GM21528 (cell line): ENCODE results near the gene NOTCH4.
"Not testable (repeated sequence)": the region's sequence is repeated elsewhere in the genome, so short reads cannot be mapped to it uniquely, and the experiment has no call there.

Source experiments
- ATAC-seq: cut with Tn5 transposase; IDR thresholded peaks from one replicate; pipeline ENCODE4 v1.9.1; 2021; ENCODE audit warnings: mild to moderate bottlenecking, moderate library complexity; ENCODE audit not compliant: unreplicated experiment, low FRiP score

The NOTCH4 gene

DNA sequence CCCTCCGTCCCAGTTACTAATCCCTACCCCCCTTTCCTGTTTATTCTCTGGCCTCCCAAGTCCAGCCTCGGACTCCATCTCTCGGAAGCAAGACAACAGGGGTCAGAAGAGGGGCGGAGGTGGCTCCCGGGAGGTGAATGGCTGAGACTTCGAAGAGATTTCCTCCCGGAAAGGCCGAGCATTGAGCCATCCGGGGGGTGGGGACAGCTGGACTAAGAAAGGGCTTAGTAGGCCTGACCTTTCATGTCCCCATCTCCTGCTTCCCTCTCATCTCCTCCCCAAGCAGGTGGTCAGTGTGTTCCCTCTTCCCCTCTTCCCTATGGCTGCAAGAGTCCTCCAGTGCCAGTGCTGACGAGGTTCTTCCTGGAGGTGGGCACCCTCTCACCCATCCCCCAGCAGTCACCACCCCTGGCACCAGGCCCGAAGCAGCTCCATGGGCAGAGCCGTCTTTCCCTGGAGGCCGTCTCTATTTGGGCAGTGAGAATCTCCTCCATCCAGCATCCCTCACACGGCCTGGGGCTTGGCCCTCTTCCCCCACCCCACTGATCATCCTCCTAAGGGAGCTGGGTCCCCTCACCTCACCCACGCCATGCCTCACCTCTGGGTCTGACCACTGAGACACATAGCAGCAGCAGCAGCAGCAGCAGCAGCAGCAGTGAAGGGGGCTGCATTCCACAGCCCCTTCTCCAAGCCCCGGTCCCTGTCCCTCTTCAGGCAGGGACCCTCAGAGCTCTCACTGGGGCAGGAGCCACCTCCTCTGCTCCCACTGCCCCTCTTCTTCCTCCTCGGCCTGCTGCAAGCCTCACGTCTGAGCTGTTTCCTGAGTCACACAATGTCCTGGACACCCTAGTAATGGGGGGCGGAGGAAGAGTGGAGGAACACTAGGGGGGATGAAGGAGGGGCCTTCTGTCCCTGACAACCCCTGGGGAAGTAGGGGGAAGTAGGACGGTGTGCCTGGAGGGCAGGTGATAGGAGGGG, at the start of gene NOTCH4:
TSS of gene NOTCH4 (minus strand) at position 810 of the 978 bp plus-strand sequence. CDS start at position 671, 139 bp downstream.
- no peak for ATAC-seq

DNA sequence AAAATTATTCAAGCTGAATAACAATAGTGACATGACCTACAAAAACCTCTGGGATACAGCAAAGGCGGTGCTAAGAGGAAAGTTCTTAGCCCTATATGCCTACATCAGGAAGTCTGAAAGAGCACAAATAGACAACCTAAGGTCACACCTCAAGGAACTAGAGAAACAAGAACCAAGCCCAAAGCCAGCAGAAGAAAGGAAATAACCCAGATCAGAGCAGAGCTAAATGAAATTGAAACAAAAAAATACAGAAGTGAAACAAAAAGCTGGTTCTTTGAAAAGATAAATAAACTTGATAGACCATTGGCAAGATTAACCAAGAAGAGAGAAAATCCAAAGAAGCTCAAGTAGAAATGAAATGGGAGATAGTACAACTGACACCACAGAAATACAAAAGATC, 47.6 kb upstream of the NOTCH4 start:
- ATAC-seq, result no peak

DNA sequence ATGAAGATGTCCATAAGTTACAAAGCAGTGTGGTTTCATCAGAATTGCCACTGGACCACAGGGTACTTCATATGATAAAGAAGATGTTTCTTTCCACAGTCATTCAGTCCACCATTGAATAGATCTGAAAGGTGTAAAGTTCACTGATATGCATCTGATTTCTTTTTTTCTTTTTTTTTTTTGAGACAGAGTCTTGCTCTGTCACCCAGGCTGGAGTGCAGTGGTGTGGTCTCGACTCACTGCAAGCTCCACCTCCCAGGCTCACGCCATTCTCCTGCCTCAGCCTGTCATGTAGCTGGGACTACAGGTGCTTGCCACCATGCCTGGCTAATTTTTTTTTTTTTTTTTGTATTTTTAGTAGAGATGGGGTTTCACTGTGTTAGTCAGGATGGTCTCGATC, 44.6 kb upstream of the NOTCH4 start:
- ATAC-seq, result not testable (repeated sequence)

DNA sequence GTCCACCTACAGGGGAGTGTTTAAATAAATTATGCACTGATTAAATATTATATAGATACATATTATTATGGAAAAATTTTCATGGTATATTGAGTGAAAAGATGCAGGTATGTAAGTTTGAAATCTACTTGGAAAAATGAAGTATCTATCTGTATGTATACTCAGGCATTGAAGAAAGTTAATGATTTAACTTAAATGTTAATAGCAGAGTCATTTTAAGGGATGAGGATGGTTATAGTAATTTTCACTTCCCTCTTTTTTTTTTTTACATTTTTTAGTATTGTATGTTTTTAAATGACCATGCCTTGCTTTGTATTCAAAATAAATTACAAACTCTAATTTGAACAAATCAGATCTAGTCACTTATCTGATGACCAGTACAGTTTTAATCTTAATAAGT, 43.2 kb upstream of the NOTCH4 start:
- no peak for ATAC-seq

DNA sequence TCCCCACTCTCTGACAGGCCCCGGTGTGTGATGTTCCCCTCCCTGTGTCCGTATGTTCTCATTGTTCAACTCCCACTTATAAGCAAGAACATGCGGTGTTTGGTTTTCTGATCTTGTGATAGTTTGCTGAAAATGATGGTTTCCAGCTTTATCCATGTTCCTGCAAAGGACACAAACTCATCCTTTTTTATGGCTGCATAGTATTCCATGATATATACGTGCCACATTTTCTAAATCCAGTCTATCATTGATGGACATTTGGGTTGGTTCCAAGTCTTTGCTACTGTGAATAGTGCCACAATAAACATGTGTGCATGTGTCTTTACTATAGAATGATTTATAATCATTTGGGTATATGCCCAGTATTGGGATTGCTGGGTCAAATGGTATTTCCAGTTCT, 33.4 kb upstream of the NOTCH4 start:
- ATAC-seq, result not testable (repeated sequence)

DNA sequence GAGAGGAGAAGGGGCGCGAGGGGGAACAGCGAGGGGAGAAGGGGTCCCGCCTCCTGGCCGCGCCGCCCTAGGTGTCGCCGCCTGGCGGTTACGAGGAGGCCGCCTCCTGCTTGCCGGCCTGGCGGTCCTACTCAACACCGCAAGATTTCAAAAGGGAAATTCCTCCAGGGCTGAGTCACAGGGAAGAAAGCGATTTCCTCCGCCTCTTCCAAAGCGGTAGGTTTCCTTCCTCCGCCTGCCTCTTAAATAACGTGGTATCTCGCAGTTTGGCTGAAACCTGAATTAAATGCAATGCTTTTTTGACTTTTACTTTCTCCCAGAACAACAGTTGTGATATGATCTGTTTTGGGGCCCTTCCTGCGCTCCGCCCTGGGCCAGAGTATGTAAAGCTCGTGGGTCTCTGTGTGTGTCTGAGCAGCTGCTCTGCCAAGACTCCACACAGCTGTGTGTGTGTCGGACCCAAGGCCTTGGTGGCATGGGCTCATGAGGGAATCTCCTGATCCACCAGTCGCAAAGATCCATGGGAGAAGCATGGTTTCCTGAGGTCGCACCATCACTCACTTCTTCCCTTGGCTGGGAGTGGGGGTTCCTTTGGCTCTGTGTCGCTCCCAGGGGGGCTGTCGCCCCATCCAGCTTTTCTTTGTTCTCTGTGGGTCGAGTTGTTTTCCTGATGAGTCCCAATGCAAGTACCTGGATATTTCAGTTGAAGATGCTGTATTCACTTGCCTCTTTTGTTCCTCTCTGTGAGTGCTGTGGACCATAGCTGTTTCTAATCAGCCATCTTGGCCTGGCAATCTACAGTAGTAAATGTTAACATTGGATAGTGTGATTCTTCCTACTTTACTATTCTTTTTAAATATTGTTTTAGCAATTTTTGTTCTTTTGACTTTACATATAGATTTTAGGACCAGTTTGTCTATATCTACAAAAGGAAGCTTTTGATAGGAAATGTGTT, 31.6 kb upstream of the NOTCH4 start:
- ATAC-seq, result no peak

DNA sequence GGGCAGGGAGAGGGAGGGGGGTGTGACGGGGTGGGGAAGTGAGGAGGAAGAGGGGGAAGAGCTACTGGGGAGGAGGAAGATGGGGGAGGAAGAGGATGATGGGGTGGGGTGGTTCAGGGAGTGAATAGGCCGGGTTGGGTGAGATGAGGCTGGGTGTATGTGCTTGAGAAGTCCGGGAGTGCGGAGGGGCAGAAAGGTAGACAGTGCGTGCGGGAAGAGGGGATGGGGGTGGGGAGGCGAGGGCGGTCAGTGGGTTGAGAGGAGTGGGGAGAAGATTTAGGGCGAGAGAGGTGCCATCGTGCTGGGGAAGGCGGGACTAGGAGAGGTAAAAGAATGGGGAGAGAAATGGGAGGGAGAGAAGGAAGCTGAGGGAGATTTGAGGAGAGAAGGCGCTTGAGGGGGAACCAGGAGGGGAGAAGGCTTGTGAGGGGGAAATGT, 30.9 kb upstream of the NOTCH4 start:
- ATAC-seq, result no peak

DNA sequence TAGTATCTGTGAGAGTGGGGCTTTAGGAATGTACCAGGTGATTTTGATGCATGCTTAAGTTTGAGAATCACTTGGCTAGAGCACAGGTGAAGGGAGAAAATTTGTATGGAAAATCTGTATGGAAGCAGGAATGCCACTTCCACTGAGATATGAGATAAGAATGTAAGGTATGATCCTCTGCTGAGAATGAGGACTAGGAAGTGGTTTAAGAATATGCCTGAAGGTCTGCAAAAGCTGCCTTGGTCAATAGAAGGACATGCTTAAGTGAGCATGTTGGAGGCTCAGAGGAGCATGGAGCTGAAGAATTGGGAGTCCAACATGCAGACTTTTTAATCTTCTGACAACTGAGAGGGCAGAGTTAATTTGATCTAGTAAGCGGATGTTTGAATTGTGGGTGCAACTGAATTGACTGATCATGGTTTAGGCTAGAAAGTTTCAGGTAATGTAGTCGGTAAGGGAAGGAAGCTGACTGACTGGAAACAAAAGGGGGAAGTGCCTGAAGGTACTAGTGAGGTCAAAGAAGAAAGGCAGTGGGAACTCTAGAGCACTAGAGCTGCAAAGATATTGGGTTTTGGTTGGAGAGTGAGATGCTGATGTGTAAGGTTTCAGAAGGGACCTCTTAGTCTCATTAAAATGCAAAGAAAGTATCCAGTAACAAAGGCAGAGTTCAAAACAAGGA, 28.6 kb upstream of the NOTCH4 start:
- ATAC-seq, result no peak

DNA sequence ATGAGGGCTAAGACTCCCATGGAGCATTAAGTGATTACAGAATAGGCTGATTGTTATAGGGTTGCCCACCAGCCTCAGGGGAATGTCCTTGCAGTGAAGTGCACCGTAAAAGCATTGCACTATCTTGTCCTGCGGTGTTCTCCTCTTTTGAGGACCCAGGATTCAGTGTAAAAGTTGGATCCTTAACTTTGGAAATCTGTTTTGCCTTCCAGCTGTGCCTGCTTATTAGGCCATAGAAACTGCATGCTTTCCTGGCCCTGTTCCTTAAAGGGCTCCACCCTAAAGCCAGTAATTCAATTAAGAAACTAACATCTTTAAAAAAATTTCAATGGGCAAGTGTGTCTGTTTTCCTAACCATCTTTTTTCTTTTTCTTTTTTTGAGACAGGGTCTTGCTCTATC, 25.4 kb upstream of the NOTCH4 start:
- ATAC-seq, result no peak

DNA sequence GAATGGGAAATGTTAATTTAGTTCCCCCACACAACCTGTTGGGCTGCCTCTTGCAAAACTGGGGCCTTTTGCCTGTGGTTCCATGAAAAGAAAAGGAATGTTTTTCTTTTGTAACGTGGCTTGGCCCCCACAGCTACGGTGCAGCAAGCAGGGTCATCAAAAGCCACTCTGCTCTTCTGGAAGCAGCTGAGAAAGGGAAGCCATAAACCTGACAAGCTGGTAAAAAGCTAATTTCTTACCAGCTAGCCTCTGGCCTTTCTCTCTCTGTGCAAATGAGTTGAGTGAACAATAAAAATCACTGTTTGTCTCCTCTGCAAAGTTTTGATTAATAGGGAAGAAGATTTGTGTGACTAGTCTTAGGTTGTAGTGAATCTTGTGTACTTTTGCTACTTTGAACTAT, 23.5 kb upstream of the NOTCH4 start:
- ATAC-seq, result no peak

DNA sequence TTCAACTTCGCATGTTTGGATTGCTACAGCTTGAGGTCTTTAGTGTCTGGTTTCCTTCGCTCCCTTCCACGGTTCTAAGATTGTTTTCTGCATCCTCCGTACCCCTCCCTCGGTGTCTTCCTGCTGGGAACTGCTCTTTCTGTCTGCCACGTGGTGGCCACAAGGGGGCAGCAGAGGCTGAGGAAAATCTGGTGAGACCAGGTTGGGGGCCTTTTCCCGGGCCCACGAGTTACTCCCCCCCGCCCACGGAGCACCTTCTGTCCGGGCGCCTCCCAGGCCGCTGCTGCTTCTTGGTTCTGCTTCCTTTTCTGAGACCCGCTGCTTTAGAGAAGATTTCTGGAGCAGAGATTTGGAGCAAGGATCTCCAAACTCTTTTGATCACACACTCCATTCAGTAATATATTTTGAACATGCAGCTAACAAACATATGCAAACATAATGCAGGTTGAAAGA, 21.1 kb upstream of the NOTCH4 start:
- no peak for ATAC-seq

DNA sequence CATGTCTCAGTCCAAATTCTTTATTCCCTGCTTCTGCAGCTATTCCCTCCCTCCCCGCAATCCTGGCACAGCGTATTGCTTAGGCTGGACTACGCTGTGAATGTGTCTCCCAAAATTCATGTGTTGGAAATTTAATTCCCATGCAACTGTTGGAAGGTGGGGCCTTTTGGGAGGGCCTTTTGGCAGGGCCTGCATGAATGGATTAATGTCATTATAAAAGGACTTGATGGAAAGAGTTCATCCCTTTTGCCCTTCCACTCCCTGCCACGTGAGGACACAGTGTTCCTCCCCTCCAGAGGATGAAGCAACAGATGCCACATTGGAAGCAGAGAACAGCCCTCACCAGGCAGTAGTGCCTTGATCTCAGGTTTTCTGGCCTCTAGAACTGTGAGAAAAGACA, 20.4 kb upstream of the NOTCH4 start:
- no peak for ATAC-seq

DNA sequence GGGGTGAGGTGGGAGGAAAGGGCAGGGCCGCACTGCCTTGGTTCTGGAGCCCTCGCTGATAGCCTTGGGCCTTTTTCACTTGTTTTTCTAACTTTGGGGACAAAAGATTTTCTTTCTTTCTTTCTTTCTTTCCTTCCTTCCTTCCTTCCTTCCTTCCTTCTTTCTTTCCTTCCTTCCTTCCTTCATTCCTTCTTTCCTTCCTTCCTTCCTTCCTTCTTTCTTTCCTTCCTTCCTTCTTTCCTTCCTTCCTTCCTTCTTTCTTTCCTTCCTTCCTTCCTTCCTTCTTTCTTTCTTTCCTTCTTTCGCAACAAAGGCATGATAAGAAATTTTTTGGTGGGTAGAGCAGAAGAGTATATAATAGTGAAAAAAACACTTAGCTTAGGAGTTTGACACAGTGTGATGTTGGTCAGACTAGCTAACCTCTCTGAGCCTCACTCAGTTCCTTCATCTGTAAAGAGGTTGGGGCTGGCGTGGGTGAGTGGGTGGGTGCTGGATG, 18.5 kb upstream of the NOTCH4 start:
- not testable (repeated sequence) for ATAC-seq

DNA sequence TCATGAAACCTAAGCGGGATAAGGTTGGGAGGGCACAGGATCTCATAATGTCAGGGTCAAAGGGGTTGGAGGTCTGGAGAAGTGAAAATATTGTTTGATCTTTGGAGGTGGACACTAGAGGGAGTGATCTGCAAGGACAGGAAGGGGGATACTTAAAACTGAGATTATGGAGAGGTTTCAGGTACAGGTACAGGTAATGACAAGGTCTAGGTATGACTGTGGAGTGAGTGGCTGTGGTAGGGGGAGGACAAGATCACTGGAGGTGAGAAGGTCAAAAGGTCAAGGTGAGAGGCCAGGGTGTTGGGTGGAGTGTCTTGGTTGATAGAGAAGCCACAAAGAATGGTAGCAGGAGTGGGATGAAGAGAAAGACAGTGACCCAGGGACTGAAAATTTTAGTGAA, 16.8 kb upstream of the NOTCH4 start:
- no peak for ATAC-seq

DNA sequence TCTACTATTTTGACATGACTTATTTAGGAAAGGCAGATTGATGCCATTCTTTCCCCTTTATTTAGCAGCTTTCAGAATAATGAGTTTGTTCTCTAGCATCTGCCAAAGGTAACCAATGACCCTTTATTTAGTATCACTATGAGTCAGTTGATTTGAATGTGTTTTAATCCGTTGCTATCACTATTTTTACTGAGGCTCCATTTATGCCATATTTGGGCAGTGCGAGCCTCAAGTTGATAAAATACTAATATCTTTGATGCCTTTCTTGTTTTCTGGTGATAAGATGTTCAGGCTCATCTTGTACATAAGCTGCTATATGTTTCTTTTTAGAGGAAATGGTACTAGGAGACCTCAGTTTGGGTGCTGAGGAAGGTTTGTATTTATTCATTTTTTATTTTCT, 15.6 kb upstream of the NOTCH4 start:
- ATAC-seq, result no peak

DNA sequence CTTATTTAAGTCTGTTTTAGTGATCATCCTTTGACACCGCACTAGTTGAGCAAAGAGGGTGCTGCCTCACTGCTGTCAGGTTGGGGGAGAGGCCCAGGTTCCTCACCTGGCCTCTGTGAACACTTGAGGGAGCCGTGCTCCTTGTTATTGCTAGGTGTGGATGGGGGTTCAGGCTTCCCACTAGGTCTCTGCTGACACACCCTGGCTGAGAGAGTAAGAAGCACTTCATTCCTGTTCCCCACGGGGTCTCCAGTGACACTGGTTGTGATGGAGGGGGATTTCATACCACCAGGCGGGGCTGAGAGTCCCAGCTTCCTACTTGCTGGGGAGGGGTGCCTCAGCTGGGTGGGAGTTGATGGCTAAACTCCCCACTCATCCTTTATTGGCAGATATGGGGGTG, 11.1 kb upstream of the NOTCH4 start:
- no peak for ATAC-seq

DNA sequence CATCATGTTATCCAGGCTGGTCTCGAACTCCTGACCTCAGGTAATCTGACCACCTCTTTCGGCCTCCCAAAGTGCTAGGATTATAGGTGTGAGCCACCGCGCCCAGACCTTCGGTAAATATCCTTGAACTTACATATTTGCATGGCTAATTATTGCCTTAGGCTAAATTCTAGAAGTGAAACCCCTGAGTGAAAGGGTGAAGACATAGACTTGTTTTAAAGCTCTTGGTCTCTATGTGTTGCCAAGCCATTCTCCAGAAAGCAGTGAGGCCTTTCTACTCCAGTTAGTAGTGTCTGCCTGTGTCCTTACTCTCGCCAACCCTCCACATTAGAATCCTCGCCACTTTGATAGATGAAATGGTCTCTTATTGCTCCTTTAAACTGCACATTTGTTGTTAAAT, 2.6 kb upstream of the NOTCH4 start:
- ATAC-seq, result no peak

DNA sequence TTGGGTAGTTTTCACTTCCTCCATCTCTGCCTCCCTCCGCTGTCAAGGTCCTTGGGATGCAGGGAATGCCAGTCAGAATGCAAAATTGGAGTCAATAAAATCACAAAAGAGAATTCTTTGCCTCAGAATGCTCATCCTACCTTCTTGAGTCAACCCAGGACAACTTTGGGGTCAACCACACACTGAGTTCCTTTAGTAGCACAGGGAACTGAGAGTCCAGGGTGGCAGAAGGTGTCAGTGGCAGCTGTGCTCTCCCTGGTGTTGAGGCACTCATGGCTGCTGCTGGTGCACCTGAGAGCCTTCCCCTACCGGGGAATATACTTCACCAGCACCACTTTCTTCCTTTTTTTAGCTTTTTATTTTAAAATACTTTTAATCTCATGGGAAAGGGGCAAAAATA, 829 bp upstream of the NOTCH4 start:
- ATAC-seq, result no peak

DNA sequence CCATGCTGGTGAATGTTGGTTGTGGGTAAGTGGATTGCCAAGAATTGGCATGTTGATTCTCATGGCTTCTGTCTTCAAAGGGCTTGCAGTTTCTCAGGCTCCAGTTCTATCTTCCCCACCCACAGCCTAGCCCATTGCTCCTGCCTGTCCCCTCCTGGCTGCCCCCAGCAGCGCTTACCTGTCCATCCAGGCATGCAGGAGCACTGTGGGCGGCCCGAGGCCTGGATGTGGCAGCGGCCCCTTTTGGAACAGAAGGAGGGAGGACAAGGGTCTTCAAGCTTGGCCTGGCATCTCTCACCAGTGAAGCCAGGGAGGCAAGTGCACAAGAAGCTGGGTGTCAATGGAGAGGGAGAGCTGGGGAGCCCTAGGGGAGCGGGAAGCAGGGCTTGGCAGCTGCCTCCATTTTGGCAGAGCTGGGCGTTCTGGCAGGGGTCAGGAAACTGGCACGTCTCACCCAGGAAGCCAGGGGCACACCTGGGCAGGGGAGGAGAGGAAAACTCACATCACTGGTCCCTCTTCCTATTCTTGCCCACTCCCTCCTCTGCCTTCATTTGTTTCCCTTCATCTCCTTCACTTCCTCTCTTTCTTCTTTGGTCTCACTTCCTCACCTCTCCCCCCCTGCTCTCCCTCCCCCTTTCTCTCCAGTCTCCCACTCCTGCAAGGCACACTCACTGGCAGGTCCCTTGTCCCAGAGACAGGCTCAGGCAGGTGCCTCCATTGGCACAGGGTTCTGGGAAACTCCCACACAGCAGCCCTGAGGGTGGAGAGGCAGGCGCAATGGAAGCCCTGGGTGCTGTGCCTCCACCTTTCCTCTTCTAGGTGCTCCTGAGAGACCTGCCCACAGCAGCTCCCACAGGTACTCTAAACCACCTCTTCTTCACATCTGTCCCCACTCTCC, 1.3 kb downstream of the NOTCH4 start:
- ATAC-seq, result no peak
